HG03097 (cell line): ENCODE data around the gene B3GNT3.
A peak's percentile ranks its signal among the peaks of the same experiment; 100 is the strongest.

Source experiments
- ATAC-seq: cut with Tn5 transposase; IDR thresholded peaks from one replicate; pipeline ENCODE4 v1.9.1; 2021; ENCODE audit not compliant: unreplicated experiment, low FRiP score

The B3GNT3 gene

GRCh38 chr19:17830567-17831418 lies 35.9 kb downstream of the B3GNT3 start:
- no peak for ATAC-seq

- ATAC-seq, result no peak
These were observed 36.5 kb downstream of the B3GNT3 start for GRCh38 chr19:17831419-17831888.

GRCh38 chr19:17832443-17833208 lies 37.7 kb downstream of the B3GNT3 start:
- ATAC-seq, result no peak

- ATAC-seq, result no peak
These were observed 39.6 kb downstream of the B3GNT3 start for GRCh38 chr19:17834350-17835181.

GRCh38 chr19:17835182-17836006 lies 40.5 kb downstream of the B3GNT3 start:
- no peak for ATAC-seq

- no peak for ATAC-seq
These were observed 41.6 kb downstream of the B3GNT3 start for GRCh38 chr19:17836530-17836929.

GRCh38 chr19:17837972-17838371 lies 43.0 kb downstream of the B3GNT3 start:
- no peak for ATAC-seq

GRCh38 chr19:17840019-17840418 lies 45.1 kb downstream of the B3GNT3 start:
- ATAC-seq, result no peak

- ATAC-seq, result no peak
These were observed 46.5 kb downstream of the B3GNT3 start for GRCh38 chr19:17841371-17841809.

GRCh38 chr19:17841810-17842662 lies 47.1 kb downstream of the B3GNT3 start:
- ATAC-seq, result no peak

- no peak for ATAC-seq
These were observed 47.8 kb downstream of the B3GNT3 start for GRCh38 chr19:17842663-17843291.

GRCh38 chr19:17843292-17843827 lies 48.4 kb downstream of the B3GNT3 start:
- no peak for ATAC-seq

GRCh38 chr19:17843908-17844490 lies 49.1 kb downstream of the B3GNT3 start:
- ATAC-seq, result no peak

- no peak for ATAC-seq
These were observed 51.2 kb downstream of the B3GNT3 start for GRCh38 chr19:17846146-17846545.

GRCh38 chr19:17847538-17848366 lies 52.8 kb downstream of the B3GNT3 start, which contains the start of gene JAK3:
TSS of gene JAK3 (minus strand) at chr19:17847982. CDS start at chr19:17844417, 3,565 bp downstream.
- peak; percentile 58 for ATAC-seq

GRCh38 chr19:17848595-17849292 lies 53.8 kb downstream of the B3GNT3 start:
- ATAC-seq, result no peak
